PFSK-1 (cell line): ENCODE results near the gene RBM14.

Source experiments
- POLR2AphosphoS5 ChIP-seq: IDR thresholded peaks from 2 replicates; pipeline ENCODE4 v1.6.1; 2012; ENCODE audit warnings: low read depth, mild to moderate bottlenecking, control low read depth, low read length, moderate library complexity
- TAF1 ChIP-seq: IDR thresholded peaks from 2 replicates; pipeline ENCODE4 v1.6.1; 2012; ENCODE audit warnings: low read length, control low read depth, borderline replicate concordance; ENCODE audit not compliant: insufficient read depth
- TF ChIP-seq, protein P1 (sequence below), 2 experiments: IDR thresholded peaks; 2 replicates each; pipeline versions ENCODE4 v1.6.1 to v1.8.0; 2011 to 2012; ENCODE audit warnings: low read depth in 2 of 2, low read length in 2 of 2, control low read depth in 1 of 2, inconsistent platforms in 1 of 2, mild to moderate bottlenecking in 1 of 2, moderate library complexity in 1 of 2; ENCODE audit not compliant: insufficient read depth in 1 of 2

DNA sequence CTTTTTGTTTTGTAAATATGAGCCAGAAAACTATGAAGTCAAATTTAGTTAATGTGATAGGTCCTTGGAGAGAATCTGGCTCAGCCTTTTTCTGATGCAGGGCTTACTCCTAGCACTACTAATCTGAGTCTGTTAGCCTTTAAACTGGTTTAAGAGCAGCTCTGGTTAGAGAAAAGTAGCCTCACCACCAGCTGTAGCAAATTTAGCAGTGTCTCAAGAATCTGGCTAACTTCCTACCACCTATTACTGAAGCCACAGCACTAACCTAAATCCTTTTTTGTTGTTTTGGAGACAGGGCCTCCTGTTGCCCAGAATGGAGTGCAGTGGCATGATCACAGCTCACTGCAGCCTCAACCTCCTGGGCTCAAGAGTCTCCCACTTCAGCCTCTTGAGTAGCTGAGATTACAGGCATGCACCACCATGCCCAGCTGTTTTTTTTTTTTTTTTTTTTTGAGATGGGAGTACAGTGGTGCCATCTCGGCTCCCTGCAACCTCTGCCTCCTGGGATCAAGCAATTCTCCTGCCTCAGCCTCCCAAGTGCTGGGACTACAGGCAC, 47.4 kb downstream of the RBM14 start:
- TF ChIP-seq TAF1 (no peak), POLR2AphosphoS5 (no peak)
- TF ChIP-seq, protein P1, sequence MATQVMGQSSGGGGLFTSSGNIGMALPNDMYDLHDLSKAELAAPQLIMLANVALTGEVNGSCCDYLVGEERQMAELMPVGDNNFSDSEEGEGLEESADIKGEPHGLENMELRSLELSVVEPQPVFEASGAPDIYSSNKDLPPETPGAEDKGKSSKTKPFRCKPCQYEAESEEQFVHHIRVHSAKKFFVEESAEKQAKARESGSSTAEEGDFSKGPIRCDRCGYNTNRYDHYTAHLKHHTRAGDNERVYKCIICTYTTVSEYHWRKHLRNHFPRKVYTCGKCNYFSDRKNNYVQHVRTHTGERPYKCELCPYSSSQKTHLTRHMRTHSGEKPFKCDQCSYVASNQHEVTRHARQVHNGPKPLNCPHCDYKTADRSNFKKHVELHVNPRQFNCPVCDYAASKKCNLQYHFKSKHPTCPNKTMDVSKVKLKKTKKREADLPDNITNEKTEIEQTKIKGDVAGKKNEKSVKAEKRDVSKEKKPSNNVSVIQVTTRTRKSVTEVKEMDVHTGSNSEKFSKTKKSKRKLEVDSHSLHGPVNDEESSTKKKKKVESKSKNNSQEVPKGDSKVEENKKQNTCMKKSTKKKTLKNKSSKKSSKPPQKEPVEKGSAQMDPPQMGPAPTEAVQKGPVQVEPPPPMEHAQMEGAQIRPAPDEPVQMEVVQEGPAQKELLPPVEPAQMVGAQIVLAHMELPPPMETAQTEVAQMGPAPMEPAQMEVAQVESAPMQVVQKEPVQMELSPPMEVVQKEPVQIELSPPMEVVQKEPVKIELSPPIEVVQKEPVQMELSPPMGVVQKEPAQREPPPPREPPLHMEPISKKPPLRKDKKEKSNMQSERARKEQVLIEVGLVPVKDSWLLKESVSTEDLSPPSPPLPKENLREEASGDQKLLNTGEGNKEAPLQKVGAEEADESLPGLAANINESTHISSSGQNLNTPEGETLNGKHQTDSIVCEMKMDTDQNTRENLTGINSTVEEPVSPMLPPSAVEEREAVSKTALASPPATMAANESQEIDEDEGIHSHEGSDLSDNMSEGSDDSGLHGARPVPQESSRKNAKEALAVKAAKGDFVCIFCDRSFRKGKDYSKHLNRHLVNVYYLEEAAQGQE (IDR thresholded peaks at IDR 0.05; ENCODE audit: insufficient read depth in 1 of 2, low read depth in 2 of 2, low read length in 2 of 2), result no peak
